ENCODE results near the gene SAPCD2.

Gene SAPCD2

GRCh38 chr9:137028263-137029057 lies 41.9 kb downstream of the SAPCD2 start (continued):
- TF ChIP-seq KLF1 (tag by site-specific recombination; IDR thresholded peaks at IDR 0.05): peak; percentile 52
- TF ChIP-seq ZNF19 (tag by site-specific recombination; IDR thresholded peaks at IDR 0.05; ENCODE audit: low read depth): no peak
- no peak for TF ChIP-seq ZNF239 (tag by site-specific recombination; IDR thresholded peaks at IDR 0.05)
- TF ChIP-seq BCL6B (tag by site-specific recombination; IDR thresholded peaks at IDR 0.05): no peak
- TF ChIP-seq ZNF621 (tag by site-specific recombination; IDR thresholded peaks at IDR 0.05): no peak
- no peak for TF ChIP-seq ZNF645 (tag by site-specific recombination; IDR thresholded peaks at IDR 0.05)
- TF ChIP-seq ZNF132 (tag by site-specific recombination; IDR thresholded peaks at IDR 0.05; ENCODE audit: borderline replicate concordance): no peak
- TF ChIP-seq GLIS2 (tag by site-specific recombination; IDR thresholded peaks at IDR 0.05): peak; percentile 81
- peak; percentile 54; the same call in 1 of the 2 replicates for TF ChIP-seq BCL11A (tag by site-specific recombination; IDR thresholded peaks at IDR 0.05; ENCODE audit: low read depth)
- TF ChIP-seq ZNF280D (tag by site-specific recombination; IDR thresholded peaks at IDR 0.05): no peak
- peak; percentile 29 for TF ChIP-seq HIC1 (tag by site-specific recombination; IDR thresholded peaks at IDR 0.05)
- TF ChIP-seq CTCF (tag by site-specific recombination; IDR thresholded peaks at IDR 0.05): peak; percentile 57
- no peak for TF ChIP-seq ATF2 (tag by site-specific recombination; IDR thresholded peaks at IDR 0.05; ENCODE audit: low read depth)
- TF ChIP-seq ZNF776 (tag by site-specific recombination; IDR thresholded peaks at IDR 0.05; ENCODE audit: borderline replicate concordance): no peak
- no peak for TF ChIP-seq ZFP41 (tag by site-specific recombination; IDR thresholded peaks at IDR 0.05; ENCODE audit: borderline replicate concordance)
- TF ChIP-seq ZSCAN4 (tag by site-specific recombination; IDR thresholded peaks at IDR 0.05): no peak
- no peak for TF ChIP-seq ZNF175 (tag by site-specific recombination; IDR thresholded peaks at IDR 0.05)
- TF ChIP-seq YY2 (tag by site-specific recombination; IDR thresholded peaks at IDR 0.05): no peak
- peak; percentile 91 for TF ChIP-seq ZIC2 (tag by site-specific recombination; IDR thresholded peaks at IDR 0.05)
- TF ChIP-seq ZNF514 (tag by site-specific recombination; IDR thresholded peaks at IDR 0.05): no peak
- peak; percentile 97 for TF ChIP-seq ZBTB8A (tag by site-specific recombination; IDR thresholded peaks at IDR 0.05)
- TF ChIP-seq ZBTB26 (tag by site-specific recombination; optimal IDR thresholded peaks at IDR 0.05): peak; percentile 67
- peak; percentile 77 for TF ChIP-seq ZXDB (tag by site-specific recombination; IDR thresholded peaks at IDR 0.05)
- TF ChIP-seq ZNF792 (tag by site-specific recombination; IDR thresholded peaks at IDR 0.05): no peak
- no peak for TF ChIP-seq ZNF677 (tag by site-specific recombination; IDR thresholded peaks at IDR 0.05)
